Measurements from ENCODE around the gene GATB.
A peak's percentile ranks its signal among the peaks of the same experiment; 100 is the strongest.

The GATB gene

GRCh38 chr4:151760712-151761661 is at the start of gene GATB:
GATB (minus strand) TSS chr4:151761007; CDS start chr4:151760982, 25 bp downstream.
- DNase-seq = peak; percentile 68 to 89 (median 80)

GRCh38 chr4:151810476-151810875 is 49.7 kb upstream of the GATB start:
- DNase-seq = no peak

GRCh38 chr4:151809716-151810115 is 48.9 kb upstream of the GATB start:
- no peak for DNase-seq

- no peak for DNase-seq
Observed at GRCh38 chr4:151808542-151808941, 47.7 kb upstream of the GATB start.

GRCh38 chr4:151808120-151808529 is 47.3 kb upstream of the GATB start:
- no peak for DNase-seq

GRCh38 chr4:151807220-151807619 is 46.4 kb upstream of the GATB start:
- DNase-seq = no peak

- no peak for DNase-seq
Observed at GRCh38 chr4:151806511-151806927, 45.7 kb upstream of the GATB start.

- DNase-seq = no peak
Observed at GRCh38 chr4:151804821-151805220, 44.0 kb upstream of the GATB start.

- no peak for DNase-seq
Observed at GRCh38 chr4:151804086-151804630, 43.4 kb upstream of the GATB start.

- DNase-seq = no peak
Observed at GRCh38 chr4:151803246-151803645, 42.4 kb upstream of the GATB start.

GRCh38 chr4:151801547-151802516 is 41.0 kb upstream of the GATB start:
- peak; percentile 1 to 48 (median 12) for DNase-seq

GRCh38 chr4:151799417-151800012 is 38.7 kb upstream of the GATB start:
- no peak for DNase-seq

- no peak for DNase-seq
Observed at GRCh38 chr4:151798678-151799416, 38.0 kb upstream of the GATB start.

GRCh38 chr4:151797853-151798252 is 37.0 kb upstream of the GATB start:
- DNase-seq = no peak

GRCh38 chr4:151797131-151797530 is 36.3 kb upstream of the GATB start:
- no peak for DNase-seq

GRCh38 chr4:151796106-151796505 is 35.3 kb upstream of the GATB start:
- DNase-seq = no peak

- no peak for DNase-seq
Observed at GRCh38 chr4:151792995-151793394, 32.2 kb upstream of the GATB start.

- no peak for DNase-seq
Observed at GRCh38 chr4:151792530-151792929, 31.7 kb upstream of the GATB start.

GRCh38 chr4:151788021-151788420 is 27.2 kb upstream of the GATB start:
- DNase-seq = no peak

- DNase-seq = no peak
Observed at GRCh38 chr4:151786158-151786495, 25.3 kb upstream of the GATB start.

- DNase-seq = no peak
Observed at GRCh38 chr4:151785484-151786157, 24.8 kb upstream of the GATB start.

Data from activated CD4-positive, CD25-positive, alpha-beta regulatory T cell (primary cell).